ENCODE measurements around the gene PITHD1.
"Not testable (repeated sequence)": the region's sequence is repeated elsewhere in the genome, so short reads cannot be mapped to it uniquely, and the experiment has no call there.

Gene PITHD1

DNA sequence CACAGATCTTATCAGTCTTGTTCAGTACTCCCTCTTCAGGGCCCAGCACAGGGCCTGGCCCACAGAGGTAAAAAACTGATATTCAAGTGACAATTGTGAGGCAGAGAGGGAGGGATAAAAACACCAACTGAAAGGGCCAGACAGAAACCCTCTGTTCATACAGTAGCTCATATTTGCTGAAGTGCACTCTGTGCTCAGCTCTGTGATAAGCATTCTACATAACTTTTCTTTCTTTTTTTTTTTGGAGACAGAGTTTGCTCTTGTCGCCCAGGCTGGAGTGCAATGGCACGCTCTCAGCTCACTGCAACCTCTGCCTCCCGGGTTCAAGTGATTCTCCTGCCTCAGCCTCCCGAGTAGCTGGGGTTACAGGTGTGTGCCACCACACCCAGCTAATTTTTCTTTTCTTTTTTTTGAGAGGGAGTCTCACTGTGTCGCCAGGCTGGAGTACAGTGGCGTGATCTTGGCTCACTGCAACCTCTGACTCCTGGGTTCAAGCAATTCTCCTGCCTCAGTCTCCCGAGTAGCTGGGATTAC is 24.7 kb downstream of the PITHD1 start:
- not testable (repeated sequence) for H2BK5ac ChIP-seq (ENCODE audit: low read length); H3K4me3 ChIP-seq (ENCODE audit: low read length); H3K27ac ChIP-seq (ENCODE audit: low read depth, low read length); H3K23ac ChIP-seq (ENCODE audit: low read length); H4K8ac ChIP-seq (ENCODE audit: low read depth, low read length); H4K5ac ChIP-seq (ENCODE audit: low read length); H3K56ac ChIP-seq (ENCODE audit: low read length); H3K4me1 ChIP-seq (ENCODE audit: control insufficient read depth, low read depth, low read length); H3K4me2 ChIP-seq (ENCODE audit: low read length); H3K18ac ChIP-seq (ENCODE audit: low read length); H2BK120ac ChIP-seq (ENCODE audit: low read depth, low read length); H3K27me3 ChIP-seq (ENCODE audit: insufficient read depth, low read length, poor library complexity); H3K4ac ChIP-seq (ENCODE audit: low read depth, low read length); H3K9ac ChIP-seq (ENCODE audit: low read length); H2BK15ac ChIP-seq (replicated peaks; ENCODE audit: low read depth); H2AK5ac ChIP-seq (ENCODE audit: low read length); H3K79me1 ChIP-seq (ENCODE audit: low read length); H3K79me2 ChIP-seq (ENCODE audit: control insufficient read depth, insufficient read depth, low read length); H3K36me3 ChIP-seq (ENCODE audit: control insufficient read depth, insufficient read depth, low read length); DNase-seq
- WGBS (ENCODE audit: extremely low coverage, insufficient coverage, low lambda C conversion rate), result no CpG with 5 or more reads among the region's 7 CpGs

GRCh38 chr1:23803674-23804073 is 25.5 kb downstream of the PITHD1 start:
- no peak overlapping the region for H3K27ac ChIP-seq (ENCODE audit: low read depth, low read length)
- H2BK120ac ChIP-seq (ENCODE audit: low read depth, low read length), result no peak overlapping the region
- no peak for DNase-seq
- no peaks in the 10 kb centered on the region for H3K79me1 ChIP-seq (ENCODE audit: low read length)
- no peak overlapping the region for H4K5ac ChIP-seq (ENCODE audit: low read length)
- H4K8ac ChIP-seq (ENCODE audit: low read depth, low read length), result no peak overlapping the region
- H2BK5ac ChIP-seq (ENCODE audit: low read length), result no peak overlapping the region
- no peak overlapping the region for H3K4me2 ChIP-seq (ENCODE audit: low read length)
- H2AK5ac ChIP-seq (ENCODE audit: low read length), result no peak overlapping the region
- H3K4me1 ChIP-seq (ENCODE audit: control insufficient read depth, low read depth, low read length), result peaks cover 1% of the 10 kb centered on the region
- H2BK15ac ChIP-seq (replicated peaks; ENCODE audit: low read depth), result no peak overlapping the region
- H3K36me3 ChIP-seq (ENCODE audit: control insufficient read depth, insufficient read depth, low read length), result no peaks in the 10 kb centered on the region
- no peaks in the 10 kb centered on the region for H3K79me2 ChIP-seq (ENCODE audit: control insufficient read depth, insufficient read depth, low read length)
- H3K23ac ChIP-seq (ENCODE audit: low read length), result no peak overlapping the region
- no peak overlapping the region for H3K9ac ChIP-seq (ENCODE audit: low read length)
- no peak overlapping the region for H3K56ac ChIP-seq (ENCODE audit: low read length)
- no peak overlapping the region for H3K18ac ChIP-seq (ENCODE audit: low read length)
- H3K27me3 ChIP-seq (ENCODE audit: insufficient read depth, low read length, poor library complexity), result no peaks in the 10 kb centered on the region
- no peak overlapping the region for H3K4ac ChIP-seq (ENCODE audit: low read depth, low read length)
- H3K4me3 ChIP-seq (ENCODE audit: low read length), result no peak overlapping the region
- no CpG with 5 or more reads among the region's 5 CpGs for WGBS (ENCODE audit: extremely low coverage, insufficient coverage, low lambda C conversion rate)

DNA sequence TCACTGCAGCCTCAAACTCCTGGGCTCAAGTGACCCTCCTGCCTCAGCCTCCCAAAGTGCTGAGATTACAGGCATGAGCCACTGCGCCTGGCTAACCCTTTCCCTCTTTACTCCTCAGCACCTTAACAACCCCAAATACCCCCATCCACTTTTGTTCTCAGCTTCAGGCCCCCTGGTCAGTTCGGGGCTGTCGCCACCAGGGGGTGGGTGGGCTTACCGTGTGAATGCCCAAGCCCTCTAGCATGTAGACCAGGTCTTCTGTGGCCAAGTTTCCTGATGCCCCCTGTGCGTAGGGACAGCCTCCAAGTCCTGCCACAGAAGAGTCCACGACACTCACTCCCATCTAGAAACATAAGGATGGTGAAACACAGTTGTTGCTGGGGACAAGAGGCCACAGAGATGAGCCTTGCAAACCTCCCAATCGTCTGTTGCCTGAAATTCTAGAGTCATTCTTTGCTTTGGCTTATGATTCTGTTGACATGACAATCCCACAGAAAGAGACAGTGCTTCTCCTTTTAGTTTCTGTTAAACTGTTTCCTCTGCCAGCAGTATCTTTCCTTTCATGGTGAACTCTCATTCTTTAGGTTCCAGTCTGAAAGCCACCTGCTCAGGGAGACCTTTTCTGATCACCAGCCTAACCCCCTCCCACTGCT is 26.1 kb downstream of the PITHD1 start:
- DNase-seq, result no peak
- Histone ChIP-seq H3K27ac (ENCODE audit: low read depth, low read length) (no peak overlapping the region), H3K4ac (ENCODE audit: low read depth, low read length) (no peak overlapping the region), H3K27me3 (ENCODE audit: insufficient read depth, low read length, poor library complexity) (no peaks in the 10 kb centered on the region), H3K9ac (ENCODE audit: low read length) (no peak overlapping the region), H3K79me2 (ENCODE audit: control insufficient read depth, insufficient read depth, low read length) (no peaks in the 10 kb centered on the region), H2BK5ac (ENCODE audit: low read length) (no peak overlapping the region), H4K5ac (ENCODE audit: low read length) (no peak overlapping the region), H3K18ac (ENCODE audit: low read length) (no peak overlapping the region), H3K4me2 (ENCODE audit: low read length) (no peak overlapping the region), H3K56ac (ENCODE audit: low read length) (no peak overlapping the region), H3K79me1 (ENCODE audit: low read length) (no peaks in the 10 kb centered on the region), H2BK15ac (replicated peaks; ENCODE audit: low read depth) (no peak overlapping the region), H2AK5ac (ENCODE audit: low read length) (no peak overlapping the region), H3K36me3 (ENCODE audit: control insufficient read depth, insufficient read depth, low read length) (no peaks in the 10 kb centered on the region), H3K23ac (ENCODE audit: low read length) (no peak overlapping the region), H4K8ac (ENCODE audit: low read depth, low read length) (no peak overlapping the region), H3K4me3 (ENCODE audit: low read length) (no peak overlapping the region), H2BK120ac (ENCODE audit: low read depth, low read length) (no peak overlapping the region), H3K4me1 (ENCODE audit: control insufficient read depth, low read depth, low read length) (no peaks in the 10 kb centered on the region)
- WGBS (ENCODE audit: extremely low coverage, insufficient coverage, low lambda C conversion rate), result no CpG with 5 or more reads among the region's 7 CpGs

- Histone ChIP-seq H3K79me2 (ENCODE audit: control insufficient read depth, insufficient read depth, low read length) (no peaks in the 10 kb centered on the region), H2BK5ac (ENCODE audit: low read length) (no peak overlapping the region), H4K5ac (ENCODE audit: low read length) (no peak overlapping the region), H3K23ac (ENCODE audit: low read length) (no peak overlapping the region), H3K79me1 (ENCODE audit: low read length) (no peaks in the 10 kb centered on the region), H3K36me3 (ENCODE audit: control insufficient read depth, insufficient read depth, low read length) (no peaks in the 10 kb centered on the region), H3K56ac (ENCODE audit: low read length) (no peak overlapping the region), H3K9ac (ENCODE audit: low read length) (no peak overlapping the region), H3K18ac (ENCODE audit: low read length) (no peak overlapping the region), H2BK120ac (ENCODE audit: low read depth, low read length) (no peak overlapping the region), H4K8ac (ENCODE audit: low read depth, low read length) (no peak overlapping the region), H2AK5ac (ENCODE audit: low read length) (no peak overlapping the region), H2BK15ac (replicated peaks; ENCODE audit: low read depth) (no peak overlapping the region), H3K27me3 (ENCODE audit: insufficient read depth, low read length, poor library complexity) (no peaks in the 10 kb centered on the region), H3K4me3 (ENCODE audit: low read length) (no peak overlapping the region), H3K4me2 (ENCODE audit: low read length) (no peak overlapping the region), H3K4ac (ENCODE audit: low read depth, low read length) (no peak overlapping the region), H3K4me1 (ENCODE audit: control insufficient read depth, low read depth, low read length) (no peaks in the 10 kb centered on the region), H3K27ac (ENCODE audit: low read depth, low read length) (no peak overlapping the region)
- no peak for DNase-seq
- no CpG with 5 or more reads among the region's 2 CpGs for WGBS (ENCODE audit: extremely low coverage, insufficient coverage, low lambda C conversion rate)
Measured at GRCh38 chr1:23805025-23805424, 26.8 kb downstream of the PITHD1 start.

DNA sequence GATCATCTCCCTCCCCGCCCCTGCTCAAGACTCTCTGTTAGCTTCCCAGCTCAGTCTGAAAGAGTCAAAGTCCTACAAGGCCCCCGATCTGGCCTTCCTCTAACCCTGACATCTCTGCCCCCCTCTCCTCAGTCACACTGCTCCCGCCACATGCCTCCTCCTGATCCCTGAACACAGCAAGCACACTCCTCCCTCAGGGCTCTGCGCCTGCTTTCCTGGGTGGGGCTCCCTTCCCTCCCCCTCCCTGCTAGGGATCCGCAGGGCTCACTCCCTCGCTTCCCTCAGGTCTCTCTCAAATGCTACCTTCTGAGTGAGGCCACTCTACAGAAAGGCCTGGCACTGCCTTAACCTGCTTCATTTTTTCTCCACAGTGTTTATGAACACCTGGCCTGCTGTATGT is 28.1 kb downstream of the PITHD1 start:
- H4K8ac ChIP-seq (ENCODE audit: low read depth, low read length), result no peak overlapping the region
- no peak overlapping the region for H2BK5ac ChIP-seq (ENCODE audit: low read length)
- H3K79me2 ChIP-seq (ENCODE audit: control insufficient read depth, insufficient read depth, low read length), result no peaks in the 10 kb centered on the region
- H3K18ac ChIP-seq (ENCODE audit: low read length), result no peak overlapping the region
- H3K9ac ChIP-seq (ENCODE audit: low read length), result no peak overlapping the region
- no CpG with 5 or more reads among the region's 6 CpGs for WGBS (ENCODE audit: extremely low coverage, insufficient coverage, low lambda C conversion rate)
- no peak overlapping the region for H3K4me3 ChIP-seq (ENCODE audit: low read length)
- no peaks in the 10 kb centered on the region for H3K79me1 ChIP-seq (ENCODE audit: low read length)
- no peak for DNase-seq
- no peak overlapping the region for H2BK15ac ChIP-seq (replicated peaks; ENCODE audit: low read depth)
- H3K4ac ChIP-seq (ENCODE audit: low read depth, low read length), result no peak overlapping the region
- H2BK120ac ChIP-seq (ENCODE audit: low read depth, low read length), result no peak overlapping the region
- H3K4me2 ChIP-seq (ENCODE audit: low read length), result no peak overlapping the region
- no peak overlapping the region for H3K56ac ChIP-seq (ENCODE audit: low read length)
- no peak overlapping the region for H4K5ac ChIP-seq (ENCODE audit: low read length)
- H3K4me1 ChIP-seq (ENCODE audit: control insufficient read depth, low read depth, low read length), result no peaks in the 10 kb centered on the region
- H3K36me3 ChIP-seq (ENCODE audit: control insufficient read depth, insufficient read depth, low read length), result no peaks in the 10 kb centered on the region
- no peak overlapping the region for H3K27ac ChIP-seq (ENCODE audit: low read depth, low read length)
- H2AK5ac ChIP-seq (ENCODE audit: low read length), result no peak overlapping the region
- H3K23ac ChIP-seq (ENCODE audit: low read length), result no peak overlapping the region
- no peaks in the 10 kb centered on the region for H3K27me3 ChIP-seq (ENCODE audit: insufficient read depth, low read length, poor library complexity)

DNA sequence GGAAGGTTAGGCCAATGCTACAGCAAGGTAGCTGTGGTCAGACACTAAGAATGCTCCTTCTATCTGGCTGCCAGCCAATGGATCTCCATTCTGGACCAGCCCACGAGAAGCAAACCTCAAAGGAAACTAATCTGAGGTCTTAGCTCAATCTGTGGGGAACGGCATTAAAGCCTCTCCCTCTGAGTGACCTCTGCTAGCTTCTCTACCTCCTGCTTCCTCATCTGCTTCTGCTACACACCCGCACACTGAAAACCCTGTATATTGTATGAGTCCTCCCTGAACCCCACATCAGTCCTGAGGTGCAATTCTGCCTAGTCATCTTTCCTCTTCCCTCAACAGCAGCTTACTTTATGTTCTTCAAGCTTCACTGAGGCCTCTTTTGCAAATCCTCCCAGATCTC is 29.2 kb downstream of the PITHD1 start:
- Histone ChIP-seq H3K4me3 (ENCODE audit: low read length) (no peak overlapping the region), H3K27me3 (ENCODE audit: insufficient read depth, low read length, poor library complexity) (no peaks in the 10 kb centered on the region), H3K79me1 (ENCODE audit: low read length) (no peaks in the 10 kb centered on the region), H4K8ac (ENCODE audit: low read depth, low read length) (no peak overlapping the region), H2BK120ac (ENCODE audit: low read depth, low read length) (no peak overlapping the region), H2BK15ac (replicated peaks; ENCODE audit: low read depth) (no peak overlapping the region), H3K4me2 (ENCODE audit: low read length) (no peak overlapping the region), H2BK5ac (ENCODE audit: low read length) (no peak overlapping the region), H3K27ac (ENCODE audit: low read depth, low read length) (no peak overlapping the region), H3K4me1 (ENCODE audit: control insufficient read depth, low read depth, low read length) (no peaks in the 10 kb centered on the region), H3K36me3 (ENCODE audit: control insufficient read depth, insufficient read depth, low read length) (no peaks in the 10 kb centered on the region), H3K9ac (ENCODE audit: low read length) (no peak overlapping the region), H3K56ac (ENCODE audit: low read length) (no peak overlapping the region), H4K5ac (ENCODE audit: low read length) (no peak overlapping the region), H2AK5ac (ENCODE audit: low read length) (no peak overlapping the region), H3K23ac (ENCODE audit: low read length) (no peak overlapping the region), H3K18ac (ENCODE audit: low read length) (no peak overlapping the region), H3K4ac (ENCODE audit: low read depth, low read length) (no peak overlapping the region), H3K79me2 (ENCODE audit: control insufficient read depth, insufficient read depth, low read length) (no peaks in the 10 kb centered on the region)
- whole genome bisulfite sequencing (ENCODE audit: extremely low coverage, insufficient coverage, low lambda C conversion rate), result no CpG with 5 or more reads among the region's 3 CpGs
- DNase-seq, result no peak
